ENCODE results near the gene IPO4.
A peak's percentile ranks its signal among the peaks of the same experiment; 100 is the strongest.

IPO4 gene

GRCh38 chr14:24179294-24179960 lies 9.2 kb downstream of the IPO4 start:
- Histone ChIP-seq H3K4me1 (ENCODE audit: control insufficient read depth, insufficient read depth, low read length) (no peaks in the 10 kb centered on the region), H3K9me3 (ENCODE audit: control insufficient read depth, insufficient read depth, low read depth, low read length) (no peaks in the 10 kb centered on the region), H3K36me3 (ENCODE audit: control insufficient read depth in 2 of 2, insufficient read depth in 1 of 2, low read length in 2 of 2) (peaks cover 0 to 78% of the 10 kb centered on the region in 2 experiments; a peak in 2 of 3 replicates), H3K27ac (ENCODE audit: extremely low read depth, low read depth, low read length) (no peak overlapping the region), H3K4me3 (ENCODE audit: low read depth, low read length) (no peak overlapping the region)
- ChIA-PET POLR2A (interaction anchor here (1.0 to 2.0 kb wide), 4 partner anchors 9 to 66 kb away, joined by 3 to 8 read pairs (median 4); partner anchors contain the start of gene IRF9), CTCF (interaction anchor here (0.6 to 1.7 kb wide), 2 partner anchors 121 to 153 kb away, joined by 4 to 5 read pairs; no protein-coding TSS in a partner anchor)
- TF ChIP-seq ZFP69B (tag by site-specific recombination; IDR thresholded peaks at IDR 0.05) = no peak
- TF ChIP-seq ZFHX2 (tag by site-specific recombination; conservative IDR thresholded peaks at IDR 0.05) = 0 out of 2 replicates have a peak, but pooled peaks have one; percentile 11
- TF ChIP-seq EGR2 (tag by site-specific recombination; IDR thresholded peaks at IDR 0.05; ENCODE audit: low read depth) = peak; percentile 77

- Histone ChIP-seq H3K27ac (ENCODE audit: extremely low read depth, low read depth, low read length) (no peak overlapping the region), H3K36me3 (ENCODE audit: control insufficient read depth in 2 of 2, insufficient read depth in 1 of 2, low read length in 2 of 2) (peaks cover 0 to 70% of the 10 kb centered on the region in 2 experiments; a peak in 2 of 3 replicates), H3K9me3 (ENCODE audit: control insufficient read depth, insufficient read depth, low read depth, low read length) (no peaks in the 10 kb centered on the region), H3K4me1 (ENCODE audit: control insufficient read depth, insufficient read depth, low read length) (no peaks in the 10 kb centered on the region), H3K4me3 (ENCODE audit: low read depth, low read length) (no peak overlapping the region)
- ChIA-PET POLR2A (interaction anchor here (1.0 to 2.0 kb wide), 4 partner anchors 8 to 65 kb away, joined by 3 to 8 read pairs (median 4); partner anchors contain the start of genes IRF9 and RNF31), CTCF (interaction anchor here (0.6 to 1.7 kb wide), 2 partner anchors 120 to 153 kb away, joined by 4 to 5 read pairs; no protein-coding TSS in a partner anchor)
- no peak for TF ChIP-seq ZBTB49 (tag by site-specific recombination; IDR thresholded peaks at IDR 0.05; ENCODE audit: low read depth)
- no peak for TF ChIP-seq HIC1 (tag by site-specific recombination; IDR thresholded peaks at IDR 0.05)
- no peak for TF ChIP-seq ZNF121 (tag by site-specific recombination; IDR thresholded peaks at IDR 0.05)
- no peak for TF ChIP-seq ZNF610 (tag by site-specific recombination; IDR thresholded peaks at IDR 0.05; ENCODE audit: borderline replicate concordance)
- TF ChIP-seq ZSCAN23 (tag by site-specific recombination; IDR thresholded peaks at IDR 0.05) = no peak
- TF ChIP-seq KLF8 (tag by site-specific recombination; IDR thresholded peaks at IDR 0.05) = no peak
- TF ChIP-seq SP3 (tag by site-specific recombination; IDR thresholded peaks at IDR 0.05) = no peak
Measured at GRCh38 chr14:24178399-24179178, 10.0 kb downstream of the IPO4 start.

GRCh38 chr14:24177891-24178290 lies 10.7 kb downstream of the IPO4 start:
- no peak overlapping the region for H3K4me3 ChIP-seq (ENCODE audit: low read depth, low read length)
- POLR2A ChIA-PET = interaction anchor here (0.9 to 1.3 kb wide), 3 partner anchors 17 to 63 kb away, joined by 3 to 4 read pairs (median 4); partner anchors contain the start of genes DCAF11, IRF9, NRL and RNF31
- H3K36me3 ChIP-seq (ENCODE audit: control insufficient read depth in 2 of 2, insufficient read depth in 1 of 2, low read length in 2 of 2) = peaks cover 0 to 67% of the 10 kb centered on the region in 2 experiments; a peak in 2 of 3 replicates
- no peaks in the 10 kb centered on the region for H3K9me3 ChIP-seq (ENCODE audit: control insufficient read depth, insufficient read depth, low read depth, low read length)
- CTCF ChIA-PET = no interaction called here
- no peak overlapping the region for H3K27ac ChIP-seq (ENCODE audit: extremely low read depth, low read depth, low read length)
- TF ChIP-seq ZNF248 (tag by site-specific recombination; IDR thresholded peaks at IDR 0.05) = no peak
- TF ChIP-seq KLF10 (tag by site-specific recombination; IDR thresholded peaks at IDR 0.05) = no peak
- no peak for TF ChIP-seq ZNF140 (tag by site-specific recombination; IDR thresholded peaks at IDR 0.05)
- TF ChIP-seq ZNF223 (tag by site-specific recombination; IDR thresholded peaks at IDR 0.05) = no peak
- no peak for TF ChIP-seq GLI2 (tag by site-specific recombination; IDR thresholded peaks at IDR 0.05; ENCODE audit: borderline replicate concordance, low read depth)
- no peak for TF ChIP-seq ZBTB26 (tag by site-specific recombination; optimal IDR thresholded peaks at IDR 0.05)
- no peak for TF ChIP-seq ZNF791 (tag by site-specific recombination; IDR thresholded peaks at IDR 0.05)
- TF ChIP-seq GLI4 (tag by site-specific recombination; IDR thresholded peaks at IDR 0.05) = no peak
- no peak for TF ChIP-seq ZNF707 (tag by site-specific recombination; IDR thresholded peaks at IDR 0.05)
- no peak for TF ChIP-seq FEZF1 (tag by site-specific recombination; IDR thresholded peaks at IDR 0.05)
- TF ChIP-seq ZNF354C (tag by site-specific recombination; IDR thresholded peaks at IDR 0.05; ENCODE audit: borderline replicate concordance, low read depth) = no peak
- TF ChIP-seq WT1 (tag by site-specific recombination; IDR thresholded peaks at IDR 0.05) = no peak
- H3K4me1 ChIP-seq (ENCODE audit: control insufficient read depth, insufficient read depth, low read length) = no peaks in the 10 kb centered on the region
